GM23248 (cell line): ENCODE results near the gene ZMIZ1.

Source experiments
- EZH2 ChIP-seq: fragments of 200-600 bp; sonication (generic); IDR thresholded peaks from 2 replicates; pipeline ENCODE4 v1.6.1; 2018; ENCODE audit warnings: antibody characterized with exemption, mild to moderate bottlenecking; ENCODE audit not compliant: insufficient read depth, poor library complexity, severe bottlenecking
- EZH2phosphoT487 ChIP-seq: fragments of 200-600 bp; sonication (generic); IDR thresholded peaks from 2 replicates; pipeline ENCODE4 v1.6.1; 2018; ENCODE audit warnings: antibody characterized with exemption, moderate library complexity, mild to moderate bottlenecking, low read depth; ENCODE audit not compliant: insufficient read depth

DNA sequence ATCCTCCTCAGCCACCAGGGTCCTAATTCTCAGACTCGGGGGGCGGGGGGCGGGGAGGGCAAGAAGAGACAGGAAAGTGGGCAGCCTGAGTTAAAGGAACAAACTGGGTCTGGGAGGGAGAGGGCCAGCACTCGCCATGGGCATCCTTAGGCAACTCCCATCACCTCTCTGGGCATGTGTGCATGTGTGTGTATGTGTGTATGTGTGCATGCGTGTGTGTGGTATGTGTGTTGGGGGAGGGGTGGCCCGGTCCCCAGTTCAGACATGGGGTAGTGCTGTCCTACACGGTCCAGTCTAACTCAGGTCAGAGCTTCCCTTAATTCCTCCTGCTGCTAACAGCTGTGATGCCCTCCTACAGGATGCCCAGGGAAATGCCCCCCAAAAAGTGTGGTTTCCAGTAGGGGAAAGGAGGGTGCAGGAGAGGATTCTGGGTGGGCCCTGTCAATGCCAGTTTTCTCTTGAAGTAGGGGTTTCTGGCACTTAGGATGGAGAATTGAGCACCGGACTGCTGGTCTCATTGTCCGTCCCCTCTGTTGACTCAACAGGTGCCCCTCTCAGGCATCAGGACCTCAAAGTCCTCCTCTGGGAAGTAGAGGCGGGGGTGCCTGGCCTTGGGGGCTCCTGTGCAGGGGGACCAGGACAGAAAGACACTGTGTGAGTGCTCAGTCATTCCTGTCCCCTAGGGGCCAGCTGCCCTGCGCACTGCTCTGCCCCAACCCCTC is 15.1 kb upstream of the ZMIZ1 start:
- no peak for TF ChIP-seq EZH2phosphoT487
- no peak for TF ChIP-seq EZH2
